Osteoblast (primary cell): ENCODE data around the gene RRP1. TPM values are rescaled to one million over a fixed set of nuclear protein-coding genes. Genes with fewer than 3 reads are reported as not detected.
A peak's percentile ranks its signal among the peaks of the same experiment; 100 is the strongest.

ENCODE experiments used
- DNase-seq: peaks from one replicate; pipeline ENCODE4 v3.0.0; 2011; ENCODE audit warnings: low spot score, mixed read lengths; ENCODE audit not compliant: insufficient read length; ENCODE audit errors: missing footprints
- H2AFZ ChIP-seq: 2 replicates; pipeline ENCODE4 v1.6.0; 2011; ENCODE audit warnings: mild to moderate bottlenecking, low read length
- H3K27ac ChIP-seq: 2 replicates; pipeline ENCODE4 v1.5.1; 2011; ENCODE audit warnings: mild to moderate bottlenecking, low read depth, low read length, moderate library complexity
- H3K27me3 ChIP-seq: 2 replicates; pipeline ENCODE4 v1.6.0; 2012; ENCODE audit warnings: mild to moderate bottlenecking, control low read depth, inconsistent platforms, low read length, moderate library complexity; ENCODE audit not compliant: insufficient read depth
- H3K36me3 ChIP-seq: 2 replicates; pipeline ENCODE4 v1.5.1; 2011; ENCODE audit warnings: mild to moderate bottlenecking, low read length, control low read depth, moderate library complexity; ENCODE audit not compliant: insufficient read depth
- H3K4me1 ChIP-seq: 2 replicates; pipeline ENCODE4 v1.5.1; 2011; ENCODE audit warnings: mild to moderate bottlenecking, low read length, control low read depth, moderate library complexity; ENCODE audit not compliant: insufficient read depth
- H3K4me2 ChIP-seq: 2 replicates; pipeline ENCODE4 v1.6.0; 2011; ENCODE audit warnings: mild to moderate bottlenecking, low read length; ENCODE audit not compliant: insufficient read depth
- H3K4me3 ChIP-seq: fragments of 200-600 bp; sonication (generic); 3 replicates; pipeline ENCODE4 v1.5.1; 2012; ENCODE audit warnings: mild to moderate bottlenecking, low read length, inconsistent platforms; ENCODE audit not compliant: insufficient read depth
- H3K79me2 ChIP-seq: 2 replicates; pipeline ENCODE4 v1.6.0; 2012; ENCODE audit warnings: mild to moderate bottlenecking, low read length, control low read depth, inconsistent platforms; ENCODE audit not compliant: insufficient read depth
- H3K9me3 ChIP-seq: 2 replicates; pipeline ENCODE4 v1.5.1; 2011; ENCODE audit warnings: low read depth, low read length, control low read depth
- H4K20me1 ChIP-seq: 2 replicates; pipeline ENCODE4 v1.6.0; 2012; ENCODE audit warnings: mild to moderate bottlenecking, low read length, control low read depth; ENCODE audit not compliant: insufficient read depth
- CTCF ChIP-seq: IDR thresholded peaks from 2 replicates; pipeline ENCODE4 v1.5.1; 2011; ENCODE audit warnings: mild to moderate bottlenecking, low read depth, low read length, moderate library complexity; ENCODE audit errors: extremely low read depth
- total RNA-seq: library from RNA; depleted of rRNA; stranded (reverse); fragments of >200 nt; gene quantifications from 2 replicates; pipeline ENCODE4 v1.2.3, GENCODE V29; 2012

The RRP1 gene
- total RNA-seq, 1 donor, result 18.5 TPM

- H3K79me2 ChIP-seq, result peaks cover 55% of the 10 kb centered on the region
- no peaks in the 10 kb centered on the region for H3K27me3 ChIP-seq
- peak overlapping the region; percentile 82 for H3K27ac ChIP-seq
- H3K4me2 ChIP-seq, result peak overlapping the region; percentile 98
- H3K4me3 ChIP-seq, result peak overlapping the region; percentile 95
- H3K4me1 ChIP-seq, result peaks cover 12% of the 10 kb centered on the region
- DNase-seq, result peak; percentile 80
- peaks cover 34% of the 10 kb centered on the region for H3K36me3 ChIP-seq
- peaks cover 35% of the 10 kb centered on the region for H4K20me1 ChIP-seq
- TF ChIP-seq CTCF, result no peak
- H2AFZ ChIP-seq, result peak overlapping the region; percentile 88
- no peaks in the 10 kb centered on the region for H3K9me3 ChIP-seq
Observed at GRCh38 chr21:43790010-43790524, 690 bp downstream of the RRP1 start.

GRCh38 chr21:43792406-43792805 is 3.0 kb downstream of the RRP1 start:
- H3K9me3 ChIP-seq, result no peaks in the 10 kb centered on the region
- peaks cover 57% of the 10 kb centered on the region for H3K79me2 ChIP-seq
- H3K36me3 ChIP-seq, result peaks cover 58% of the 10 kb centered on the region

GRCh38 chr21:43793243-43793642 is 3.9 kb downstream of the RRP1 start:
- peaks cover 57% of the 10 kb centered on the region for H3K79me2 ChIP-seq
- no peak for TF ChIP-seq CTCF
- no peak overlapping the region for H3K4me2 ChIP-seq
- H3K4me1 ChIP-seq, result peaks cover 12% of the 10 kb centered on the region
- H3K4me3 ChIP-seq, result no peak overlapping the region
- H3K27me3 ChIP-seq, result no peaks in the 10 kb centered on the region
- no peak overlapping the region for H3K27ac ChIP-seq
- no peaks in the 10 kb centered on the region for H3K9me3 ChIP-seq
- peaks cover 66% of the 10 kb centered on the region for H3K36me3 ChIP-seq
- DNase-seq, result no peak
- peaks cover 46% of the 10 kb centered on the region for H4K20me1 ChIP-seq
- H2AFZ ChIP-seq, result no peak overlapping the region

More at GRCh38 chr21:43792406-43792805, 3.0 kb downstream of the RRP1 start:
- peaks cover 12% of the 10 kb centered on the region for H3K4me1 ChIP-seq
- peak overlapping the region; percentile 12 for H3K27ac ChIP-seq
- TF ChIP-seq CTCF, result no peak
- H3K4me2 ChIP-seq, result no peak overlapping the region
- peaks cover 43% of the 10 kb centered on the region for H4K20me1 ChIP-seq
- no peak for DNase-seq
- H3K27me3 ChIP-seq, result no peaks in the 10 kb centered on the region
- no peak overlapping the region for H2AFZ ChIP-seq
- no peak overlapping the region for H3K4me3 ChIP-seq

GRCh38 chr21:43794311-43794710 is 4.9 kb downstream of the RRP1 start:
- TF ChIP-seq CTCF, result no peak

More at GRCh38 chr21:43794311-43794710, 4.9 kb downstream of the RRP1 start:
- no peak for DNase-seq
- H3K4me2 ChIP-seq, result no peak overlapping the region
- H3K27ac ChIP-seq, result no peak overlapping the region
- no peaks in the 10 kb centered on the region for H3K27me3 ChIP-seq
- H3K4me1 ChIP-seq, result peaks cover 12% of the 10 kb centered on the region
- H3K4me3 ChIP-seq, result no peak overlapping the region
- H3K79me2 ChIP-seq, result peaks cover 57% of the 10 kb centered on the region
- H2AFZ ChIP-seq, result no peak overlapping the region
- peaks cover 76% of the 10 kb centered on the region for H3K36me3 ChIP-seq
- H4K20me1 ChIP-seq, result peaks cover 48% of the 10 kb centered on the region
- H3K9me3 ChIP-seq, result no peaks in the 10 kb centered on the region
